A673 (cell line): Measurements from ENCODE around the gene PSMC2.

Experiments
- EZH2 ChIP-seq: fragments of 200-600 bp; sonication (generic); IDR thresholded peaks from 2 replicates; pipeline ENCODE4 v1.6.1; 2017; ENCODE audit warnings: borderline replicate concordance, low read depth, mild to moderate bottlenecking, mixed read lengths, antibody characterized with exemption, low read length; ENCODE audit not compliant: poor library complexity, severe bottlenecking
- TF ChIP-seq, protein P1 (sequence below): fragments of 300-800, 200-600 bp; sonication (generic); conservative IDR thresholded peaks from 2 replicates; pipeline ENCODE4 v1.5.1; 2017; ENCODE audit warnings: low read depth, mild to moderate bottlenecking, antibody characterized with exemption, low read length, moderate library complexity, mixed read lengths

DNA sequence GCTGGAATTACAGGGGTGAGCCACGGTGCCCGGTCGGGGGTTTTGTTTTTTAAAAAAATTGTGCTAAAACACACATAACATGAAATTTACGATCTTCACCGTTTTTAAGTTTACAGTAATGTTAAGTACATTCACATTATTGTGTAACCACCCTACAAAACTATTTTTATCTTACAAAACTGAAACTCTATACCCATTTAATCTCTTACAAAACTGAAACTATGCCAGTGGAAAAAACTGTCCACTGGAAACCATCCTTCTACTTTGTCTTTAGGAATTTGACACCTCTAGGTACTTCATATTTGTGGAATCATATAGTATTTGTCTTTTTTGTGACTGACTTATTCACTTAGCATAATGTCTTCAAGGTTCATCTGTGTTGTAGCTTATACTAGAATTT lies 1.0 kb upstream of the PSMC2 start:
- TF ChIP-seq, protein P1, sequence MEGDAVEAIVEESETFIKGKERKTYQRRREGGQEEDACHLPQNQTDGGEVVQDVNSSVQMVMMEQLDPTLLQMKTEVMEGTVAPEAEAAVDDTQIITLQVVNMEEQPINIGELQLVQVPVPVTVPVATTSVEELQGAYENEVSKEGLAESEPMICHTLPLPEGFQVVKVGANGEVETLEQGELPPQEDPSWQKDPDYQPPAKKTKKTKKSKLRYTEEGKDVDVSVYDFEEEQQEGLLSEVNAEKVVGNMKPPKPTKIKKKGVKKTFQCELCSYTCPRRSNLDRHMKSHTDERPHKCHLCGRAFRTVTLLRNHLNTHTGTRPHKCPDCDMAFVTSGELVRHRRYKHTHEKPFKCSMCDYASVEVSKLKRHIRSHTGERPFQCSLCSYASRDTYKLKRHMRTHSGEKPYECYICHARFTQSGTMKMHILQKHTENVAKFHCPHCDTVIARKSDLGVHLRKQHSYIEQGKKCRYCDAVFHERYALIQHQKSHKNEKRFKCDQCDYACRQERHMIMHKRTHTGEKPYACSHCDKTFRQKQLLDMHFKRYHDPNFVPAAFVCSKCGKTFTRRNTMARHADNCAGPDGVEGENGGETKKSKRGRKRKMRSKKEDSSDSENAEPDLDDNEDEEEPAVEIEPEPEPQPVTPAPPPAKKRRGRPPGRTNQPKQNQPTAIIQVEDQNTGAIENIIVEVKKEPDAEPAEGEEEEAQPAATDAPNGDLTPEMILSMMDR = no peak
- no peak for TF ChIP-seq EZH2
